ENCODE data around the gene OR4C11.

OR4C11 gene

DNA sequence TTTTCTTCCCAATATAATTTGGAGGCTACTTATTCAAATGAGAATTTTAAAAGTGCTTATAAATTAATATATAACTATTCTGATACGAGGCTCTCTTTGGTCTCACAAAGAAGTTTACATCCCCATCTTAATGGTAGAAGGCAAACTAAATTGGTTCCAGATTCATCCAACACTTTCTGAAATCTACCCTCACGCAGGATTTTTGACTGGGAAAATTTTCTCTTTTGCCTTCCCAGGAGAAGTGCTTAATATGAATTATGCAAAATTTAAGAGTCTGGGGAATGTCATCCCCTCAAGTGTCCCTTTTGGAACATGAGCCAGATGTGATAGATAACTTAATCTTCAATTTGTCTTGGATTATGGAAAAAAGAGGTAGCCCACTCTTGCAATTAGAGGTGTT, at the start of gene OR4C11:
TSS of gene OR4C11 (minus strand) at position 101 of the 400 bp plus-strand sequence. CDS start 3,272 bp downstream, outside the sequence.
- DNase-seq, result no peak

- no peak for DNase-seq
These were observed 47.7 kb upstream of the OR4C11 start for GRCh38 chr11:55655096-55655495.

DNA sequence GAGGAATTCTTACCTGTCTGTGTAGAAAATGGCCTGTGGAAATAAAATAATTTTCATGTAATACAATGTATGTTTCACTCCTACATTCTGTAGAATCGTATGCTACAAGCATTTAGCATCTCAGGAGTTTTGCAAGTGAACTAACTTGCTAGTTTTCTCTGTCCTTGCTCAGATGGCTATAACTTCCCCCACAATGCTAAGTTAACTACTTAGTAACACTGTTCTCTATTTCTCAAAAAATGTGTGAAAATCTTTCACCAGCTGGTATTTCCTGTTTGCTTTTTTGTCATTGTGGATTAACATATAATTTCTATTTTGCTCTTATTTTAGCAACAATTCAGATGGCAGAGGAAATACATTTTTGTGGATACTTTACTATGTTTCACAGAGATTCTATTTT, 45.1 kb upstream of the OR4C11 start:
- DNase-seq, result no peak

DNA sequence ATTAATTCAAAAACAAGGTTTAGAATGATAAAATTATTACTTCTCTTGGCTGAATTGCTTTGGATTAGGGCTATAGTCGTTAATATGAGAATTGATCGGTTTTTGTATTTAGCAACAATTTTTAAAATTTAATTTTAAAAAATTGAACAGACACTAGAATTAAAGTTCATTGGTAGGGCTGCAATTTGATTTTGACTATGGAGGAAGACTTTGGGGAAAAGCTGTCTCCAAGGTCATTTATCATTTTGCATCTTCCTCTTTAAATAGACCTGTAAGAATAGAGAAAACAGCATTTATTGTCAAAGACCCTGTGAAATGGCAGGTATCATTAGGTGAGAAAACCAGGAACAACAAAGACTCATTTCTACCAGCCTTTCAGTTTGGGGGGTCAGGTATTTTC, 40.6 kb upstream of the OR4C11 start, which contains the start of gene OR4S2:
TSS of gene OR4S2 (plus strand) at position 301 of the 400 bp plus-strand sequence. CDS start 2,577 bp downstream, outside the sequence.
- DNase-seq, result no peak

- no peak for DNase-seq
These were observed 27.4 kb upstream of the OR4C11 start, which contains the start of gene OR4P4 for GRCh38 chr11:55634813-55635212. Gene OR4P4, plus strand, starts transcription at chr11:55635113.

GRCh38 chr11:55624531-55624930, 17.1 kb upstream of the OR4C11 start:
- DNase-seq, result no peak

DNA sequence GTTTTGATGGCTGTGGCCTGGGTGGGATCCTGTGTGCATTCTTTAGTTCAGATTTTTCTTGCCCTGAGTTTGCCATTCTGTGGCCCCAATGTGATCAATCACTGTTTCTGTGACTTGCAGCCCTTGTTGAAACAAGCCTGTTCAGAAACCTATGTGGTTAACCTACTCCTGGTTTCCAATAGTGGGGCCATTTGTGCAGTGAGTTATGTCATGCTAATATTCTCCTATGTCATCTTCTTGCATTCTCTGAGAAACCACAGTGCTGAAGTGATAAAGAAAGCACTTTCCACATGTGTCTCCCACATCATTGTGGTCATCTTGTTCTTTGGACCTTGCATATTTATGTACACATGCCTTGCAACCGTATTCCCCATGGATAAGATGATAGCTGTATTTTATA, 34.9 kb downstream of the OR4C11 start:
- no peak for DNase-seq

DNA sequence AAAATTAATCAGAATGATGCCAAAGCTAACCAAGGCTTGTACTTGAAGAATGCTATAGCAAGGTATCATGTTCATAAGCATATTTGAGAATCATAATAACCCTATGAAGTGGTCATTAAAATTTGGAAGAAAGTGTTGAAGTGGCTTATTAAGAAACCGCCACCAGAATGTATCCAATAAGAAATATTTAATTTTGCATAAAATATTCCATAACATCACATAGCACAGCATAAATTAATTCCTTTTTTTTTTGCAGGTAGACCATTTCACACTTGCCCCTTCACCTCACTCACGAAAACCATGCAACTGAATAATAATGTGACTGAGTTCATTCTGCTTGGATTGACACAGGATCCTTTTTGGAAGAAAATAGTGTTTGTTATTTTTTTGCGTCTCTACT, 35.6 kb downstream of the OR4C11 start, which contains the start of gene OR4C16:
TSS of gene OR4C16 (plus strand) at position 301 of the 400 bp plus-strand sequence. CDS start at position 301, 0 bp downstream.
- no peak for DNase-seq

- no peak for DNase-seq
These were observed 53.3 kb downstream of the OR4C11 start, which contains the start of gene OR4C15 for GRCh38 chr11:55554169-55554568. Gene OR4C15, plus strand, starts transcription at chr11:55554469. Its CDS starts 0 bp downstream, at chr11:55554469.

Data from eye (tissue), 1 donor.